Measurements from ENCODE around the gene RXFP3. TPM values are rescaled to one million over a fixed set of nuclear protein-coding genes. Genes with fewer than 3 reads are reported as not detected.
A peak's percentile ranks its signal among the peaks of the same experiment; 100 is the strongest.

The RXFP3 gene
- total RNA-seq, 1 donor from 2014 or later, result not detected

DNA sequence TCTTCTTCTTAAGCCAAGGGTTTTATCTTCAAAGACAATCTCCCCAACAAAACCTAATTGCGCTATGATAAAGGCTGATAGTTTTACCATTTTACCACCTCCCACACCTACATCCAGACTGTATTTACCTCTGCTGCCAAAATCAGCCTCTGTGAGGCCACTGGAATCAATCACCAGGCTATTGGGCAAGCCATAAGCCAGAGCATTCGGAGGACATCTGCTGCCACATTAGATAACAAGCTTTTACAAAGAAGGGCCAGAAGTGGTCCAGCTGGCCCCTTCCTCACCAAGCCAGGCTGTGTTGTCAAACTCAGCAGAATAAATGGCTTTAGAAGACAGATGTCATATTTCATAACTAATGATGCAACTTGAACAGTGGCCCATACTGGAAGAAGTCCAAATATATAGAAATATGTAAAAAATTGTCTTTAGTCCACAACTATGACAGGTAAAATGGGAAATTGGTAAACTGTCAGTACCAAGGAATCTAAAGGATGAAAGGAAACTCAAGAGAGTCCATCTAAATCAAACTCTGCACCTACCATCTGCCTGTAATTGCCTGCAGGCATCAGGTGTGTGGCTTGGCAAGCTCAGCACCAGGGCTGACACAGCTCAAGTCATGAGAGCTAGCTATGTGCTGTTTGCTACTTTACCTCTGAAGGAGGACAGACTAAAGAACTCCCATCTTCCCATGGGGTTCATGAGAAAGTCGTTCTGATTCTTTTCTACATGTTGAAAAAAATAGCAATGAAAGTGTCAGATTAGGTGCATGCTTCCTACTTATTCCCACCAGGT, 32.2 kb downstream of the RXFP3 start:
- H3K36me3 ChIP-seq (ENCODE audit: insufficient read depth, low read length), result no peaks in the 10 kb centered on the region
- H3K4me1 Mint-ChIP-seq (ENCODE audit: low read depth, unreplicated experiment), result peaks cover 2% of the 10 kb centered on the region
- no peak overlapping the region for H3K27ac ChIP-seq (ENCODE audit: low read depth, low read length)
- no peak for FAIRE-seq
- no peaks in the 10 kb centered on the region for H3K4me1 ChIP-seq (ENCODE audit: insufficient read depth, low read length)
- no peaks in the 10 kb centered on the region for H3K9me3 Mint-ChIP-seq (ENCODE audit: unreplicated experiment)
- no peaks in the 10 kb centered on the region for H3K36me3 Mint-ChIP-seq (ENCODE audit: low read depth, unreplicated experiment)
- no peaks in the 10 kb centered on the region for H3K27me3 ChIP-seq (ENCODE audit: insufficient read depth, low read length)
- H3K4me2 ChIP-seq (ENCODE audit: low read length), result no peak overlapping the region
- no peak for TF ChIP-seq EZH2 (IDR thresholded peaks at IDR 0.05; ENCODE audit: insufficient read depth, low read length)
- TF ChIP-seq, protein P1, sequence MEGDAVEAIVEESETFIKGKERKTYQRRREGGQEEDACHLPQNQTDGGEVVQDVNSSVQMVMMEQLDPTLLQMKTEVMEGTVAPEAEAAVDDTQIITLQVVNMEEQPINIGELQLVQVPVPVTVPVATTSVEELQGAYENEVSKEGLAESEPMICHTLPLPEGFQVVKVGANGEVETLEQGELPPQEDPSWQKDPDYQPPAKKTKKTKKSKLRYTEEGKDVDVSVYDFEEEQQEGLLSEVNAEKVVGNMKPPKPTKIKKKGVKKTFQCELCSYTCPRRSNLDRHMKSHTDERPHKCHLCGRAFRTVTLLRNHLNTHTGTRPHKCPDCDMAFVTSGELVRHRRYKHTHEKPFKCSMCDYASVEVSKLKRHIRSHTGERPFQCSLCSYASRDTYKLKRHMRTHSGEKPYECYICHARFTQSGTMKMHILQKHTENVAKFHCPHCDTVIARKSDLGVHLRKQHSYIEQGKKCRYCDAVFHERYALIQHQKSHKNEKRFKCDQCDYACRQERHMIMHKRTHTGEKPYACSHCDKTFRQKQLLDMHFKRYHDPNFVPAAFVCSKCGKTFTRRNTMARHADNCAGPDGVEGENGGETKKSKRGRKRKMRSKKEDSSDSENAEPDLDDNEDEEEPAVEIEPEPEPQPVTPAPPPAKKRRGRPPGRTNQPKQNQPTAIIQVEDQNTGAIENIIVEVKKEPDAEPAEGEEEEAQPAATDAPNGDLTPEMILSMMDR (IDR thresholded peaks at IDR 0.05; ENCODE audit: insufficient read depth, low read depth, low read length), result no peak
- no peak overlapping the region for H3K4me3 ChIP-seq (ENCODE audit: insufficient read depth, low read depth, low read length)
- H2AFZ ChIP-seq (ENCODE audit: low read depth, low read length), result no peak overlapping the region
- H3K9me3 ChIP-seq (ENCODE audit: insufficient read depth, low read depth, low read length), result no peaks in the 10 kb centered on the region
- no peak overlapping the region for H3K4me3 Mint-ChIP-seq (ENCODE audit: unreplicated experiment)
- no peaks in the 10 kb centered on the region for H4K20me1 ChIP-seq (ENCODE audit: insufficient read depth, low read length)
- DNase-seq (ENCODE audit: low read depth), result no peak
- peaks cover 6% of the 10 kb centered on the region for H3K27me3 Mint-ChIP-seq (ENCODE audit: low read depth, unreplicated experiment)
- H3K79me2 ChIP-seq (ENCODE audit: insufficient read depth, low read length), result no peaks in the 10 kb centered on the region
- no peak overlapping the region for H3K9ac ChIP-seq (ENCODE audit: low read length)
- H3K27ac Mint-ChIP-seq (ENCODE audit: unreplicated experiment), result no peak overlapping the region

DNA sequence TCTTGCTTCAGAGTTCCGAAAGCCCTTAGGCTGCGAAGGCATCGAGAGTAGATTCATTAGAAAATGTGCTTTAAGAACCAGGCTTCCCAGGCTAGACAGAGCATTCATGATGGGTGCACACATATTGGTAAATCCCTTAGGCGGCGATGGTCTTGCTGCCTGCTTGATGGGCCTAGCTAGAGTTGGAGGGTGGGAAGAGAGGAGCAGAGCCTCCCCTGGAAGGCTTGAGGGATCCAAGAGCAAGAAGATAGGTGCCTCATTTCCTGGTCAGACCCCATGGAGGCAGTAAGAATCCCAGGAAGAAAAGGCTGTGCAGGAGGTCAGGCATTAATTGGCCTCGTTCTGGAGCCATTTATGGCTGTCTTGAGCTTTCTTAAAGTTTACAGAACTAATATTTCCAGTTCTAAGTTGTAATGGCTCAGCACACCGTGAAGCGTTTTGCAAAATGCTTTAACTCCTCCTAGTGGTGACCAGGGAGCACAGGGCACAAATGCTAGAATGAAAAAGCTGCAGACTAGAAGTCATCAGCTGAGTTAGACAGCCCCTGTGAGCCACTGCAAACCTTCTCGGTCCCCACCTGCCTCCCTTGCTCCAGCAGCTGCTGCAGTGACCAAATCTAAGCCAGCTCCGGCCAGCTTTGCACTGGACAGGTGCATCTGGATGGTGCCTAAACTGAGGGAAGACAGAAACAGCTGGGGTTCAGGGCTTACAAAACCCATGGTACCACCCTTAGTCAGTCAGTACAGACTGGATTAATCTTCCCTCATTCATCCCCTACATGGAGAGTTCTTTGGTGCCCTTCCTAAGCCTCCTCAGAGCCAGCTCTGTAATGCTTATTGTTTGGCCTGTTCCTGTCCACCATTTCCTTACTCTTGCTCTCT, 33.6 kb downstream of the RXFP3 start:
- Mint-ChIP-seq H3K27me3 (ENCODE audit: low read depth, unreplicated experiment) (peaks cover 4% of the 10 kb centered on the region), H3K4me1 (ENCODE audit: low read depth, unreplicated experiment) (peaks cover 2% of the 10 kb centered on the region), H3K4me3 (ENCODE audit: unreplicated experiment) (no peak overlapping the region), H3K9me3 (ENCODE audit: unreplicated experiment) (no peaks in the 10 kb centered on the region), H3K27ac (ENCODE audit: unreplicated experiment) (no peak overlapping the region), H3K36me3 (ENCODE audit: low read depth, unreplicated experiment) (no peaks in the 10 kb centered on the region)
- Histone ChIP-seq H3K27me3 (ENCODE audit: insufficient read depth, low read length) (no peaks in the 10 kb centered on the region), H4K20me1 (ENCODE audit: insufficient read depth, low read length) (no peaks in the 10 kb centered on the region), H3K36me3 (ENCODE audit: insufficient read depth, low read length) (no peaks in the 10 kb centered on the region), H3K4me1 (ENCODE audit: insufficient read depth, low read length) (no peaks in the 10 kb centered on the region), H3K9ac (ENCODE audit: low read length) (no peak overlapping the region), H2AFZ (ENCODE audit: low read depth, low read length) (peak overlapping the region; percentile 60), H3K4me2 (ENCODE audit: low read length) (no peak overlapping the region), H3K79me2 (ENCODE audit: insufficient read depth, low read length) (no peaks in the 10 kb centered on the region), H3K9me3 (ENCODE audit: insufficient read depth, low read depth, low read length) (no peaks in the 10 kb centered on the region), H3K27ac (ENCODE audit: low read depth, low read length) (no peak overlapping the region), H3K4me3 (ENCODE audit: insufficient read depth, low read depth, low read length) (no peak overlapping the region)
- DNase-seq (ENCODE audit: low read depth), result peak; percentile 32
- FAIRE-seq, result no peak
- TF ChIP-seq, protein P1 (IDR thresholded peaks at IDR 0.05; ENCODE audit: insufficient read depth, low read depth, low read length), result peak; percentile 96
- no peak for TF ChIP-seq EZH2 (IDR thresholded peaks at IDR 0.05; ENCODE audit: insufficient read depth, low read length)

Measured in astrocyte (in vitro differentiated cells and primary cell).